ENCODE results near the gene EEIG1.
A peak's percentile ranks its signal among the peaks of the same experiment; 100 is the strongest.

The EEIG1 gene

DNA sequence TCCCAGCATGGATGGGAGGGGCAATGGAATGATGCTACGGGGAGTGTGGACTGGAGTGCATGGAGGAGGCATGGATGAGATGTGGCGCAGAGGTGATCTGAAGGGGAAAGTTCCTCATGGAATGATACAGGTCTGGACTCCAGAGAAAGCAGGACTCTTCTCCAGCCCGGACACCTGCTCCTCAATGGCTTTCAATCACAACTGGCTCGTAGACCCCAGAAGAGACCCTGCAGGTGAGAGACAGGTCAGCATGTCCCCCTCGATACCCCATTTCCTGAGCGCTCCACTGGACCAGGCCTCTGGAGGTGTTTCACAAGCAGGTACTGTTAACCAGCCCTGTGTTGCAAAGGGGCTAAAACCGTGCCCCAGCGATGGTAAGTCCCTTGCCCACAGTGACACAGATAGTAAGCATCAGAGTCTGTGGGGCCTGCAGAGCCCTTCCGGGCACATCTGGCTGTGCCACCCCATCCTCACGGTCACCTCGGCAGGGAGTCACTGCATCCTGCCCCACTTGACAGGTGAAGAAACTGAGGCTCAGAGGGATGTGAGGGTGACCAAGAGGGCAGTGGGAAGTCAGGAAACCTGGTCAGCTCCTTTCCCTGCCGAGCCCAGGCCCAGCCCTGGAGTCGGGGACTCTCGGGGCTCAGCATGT, 37.7 kb downstream of the EEIG1 start:
- TF ChIP-seq, protein P1, sequence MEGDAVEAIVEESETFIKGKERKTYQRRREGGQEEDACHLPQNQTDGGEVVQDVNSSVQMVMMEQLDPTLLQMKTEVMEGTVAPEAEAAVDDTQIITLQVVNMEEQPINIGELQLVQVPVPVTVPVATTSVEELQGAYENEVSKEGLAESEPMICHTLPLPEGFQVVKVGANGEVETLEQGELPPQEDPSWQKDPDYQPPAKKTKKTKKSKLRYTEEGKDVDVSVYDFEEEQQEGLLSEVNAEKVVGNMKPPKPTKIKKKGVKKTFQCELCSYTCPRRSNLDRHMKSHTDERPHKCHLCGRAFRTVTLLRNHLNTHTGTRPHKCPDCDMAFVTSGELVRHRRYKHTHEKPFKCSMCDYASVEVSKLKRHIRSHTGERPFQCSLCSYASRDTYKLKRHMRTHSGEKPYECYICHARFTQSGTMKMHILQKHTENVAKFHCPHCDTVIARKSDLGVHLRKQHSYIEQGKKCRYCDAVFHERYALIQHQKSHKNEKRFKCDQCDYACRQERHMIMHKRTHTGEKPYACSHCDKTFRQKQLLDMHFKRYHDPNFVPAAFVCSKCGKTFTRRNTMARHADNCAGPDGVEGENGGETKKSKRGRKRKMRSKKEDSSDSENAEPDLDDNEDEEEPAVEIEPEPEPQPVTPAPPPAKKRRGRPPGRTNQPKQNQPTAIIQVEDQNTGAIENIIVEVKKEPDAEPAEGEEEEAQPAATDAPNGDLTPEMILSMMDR (IDR thresholded peaks at IDR 0.05; ENCODE audit: insufficient read depth, low read length, missing control alignments), result no peak
- DNase-seq (ENCODE audit: low read depth, low spot score), result no peak
- H3K4me3 ChIP-seq (ENCODE audit: low read depth, low read length), result no peak overlapping the region
- ChIA-PET CTCF (interaction anchor here (0.7 to 14.3 kb wide), 45 partner anchors 9 to 185 kb away, joined by 3 to 226 read pairs (median 7); partner anchors contain the start of genes EEIG1, NAIF1, PIP5KL1 and ST6GALNAC6), POLR2A (interaction anchor here (0.7 kb wide), 1 partner anchor 9 kb away, joined by 3 read pairs; no protein-coding TSS in a partner anchor)

DNA sequence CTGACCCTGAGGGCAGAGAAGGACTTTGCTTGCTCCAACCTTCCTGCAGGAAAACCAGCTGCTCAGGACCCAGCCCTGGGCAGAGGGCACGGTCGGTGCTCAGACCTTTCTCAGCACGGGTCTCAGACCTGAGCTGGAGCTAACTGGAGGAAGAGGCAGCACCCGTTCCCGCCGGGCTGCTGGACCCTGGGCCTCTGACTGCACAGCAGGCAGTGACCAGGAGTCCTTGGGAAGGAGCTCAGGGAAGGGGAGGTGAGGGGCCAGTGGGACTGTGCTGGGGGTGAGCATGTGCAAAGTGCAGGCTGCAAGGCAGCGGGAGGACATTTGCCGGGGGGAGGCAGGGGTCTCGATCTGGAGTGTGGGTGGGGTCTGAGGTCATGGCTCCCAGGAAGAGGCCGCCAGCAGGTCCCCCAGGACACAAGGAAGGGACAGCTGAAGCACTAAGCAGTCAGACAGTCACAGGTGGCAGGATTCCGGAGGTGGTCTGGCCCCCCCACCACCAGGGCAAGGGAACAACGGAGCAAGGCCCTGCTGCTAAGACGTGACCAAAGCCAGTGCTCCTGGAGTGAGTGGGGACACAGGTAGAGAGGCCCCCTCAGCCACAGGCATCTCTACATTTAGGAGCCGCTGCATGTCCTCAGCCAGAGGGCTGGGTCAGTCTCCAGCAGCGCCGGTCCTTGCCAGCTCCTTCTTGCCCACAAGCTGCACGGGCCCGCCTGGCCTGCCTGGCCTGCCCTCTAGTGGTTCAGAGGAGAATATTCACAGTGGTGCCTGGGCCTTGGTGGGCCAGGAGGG, 38.4 kb downstream of the EEIG1 start:
- H3K4me3 ChIP-seq (ENCODE audit: low read depth, low read length), result no peak overlapping the region
- no peak for DNase-seq (ENCODE audit: low read depth, low spot score)
- ChIA-PET POLR2A (interaction anchor here (0.7 kb wide), 1 partner anchor 10 kb away, joined by 3 read pairs; no protein-coding TSS in a partner anchor), CTCF (interaction anchor here (0.6 to 14.3 kb wide), 38 partner anchors 9 to 186 kb away, joined by 3 to 226 read pairs (median 7); partner anchors contain the start of genes EEIG1, NAIF1 and PIP5KL1)
- TF ChIP-seq, protein P1 (IDR thresholded peaks at IDR 0.05; ENCODE audit: insufficient read depth, low read length, missing control alignments), result peak; percentile 92

DNA sequence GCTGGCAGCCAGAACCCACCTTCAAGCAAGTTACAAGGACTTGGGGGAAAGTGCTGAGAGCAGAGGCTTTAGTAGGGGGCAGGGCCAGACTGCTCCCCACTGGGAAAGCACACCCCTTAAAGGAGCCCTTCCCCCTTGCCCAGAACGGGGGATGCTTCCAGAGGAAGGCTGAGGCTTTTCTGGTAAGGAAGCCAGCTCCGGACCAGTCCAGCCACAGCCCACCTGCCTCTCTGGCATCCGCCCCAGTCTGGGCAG, 38.9 kb downstream of the EEIG1 start:
- TF ChIP-seq, protein P1 (IDR thresholded peaks at IDR 0.05; ENCODE audit: insufficient read depth, low read length, missing control alignments), result no peak
- DNase-seq (ENCODE audit: low read depth, low spot score), result no peak
- ChIA-PET CTCF (interaction anchor here (0.8 to 14.3 kb wide), 30 partner anchors 8 to 187 kb away, joined by 3 to 226 read pairs (median 14); partner anchors contain the start of gene EEIG1), POLR2A (no interaction called here)
- no peak overlapping the region for H3K4me3 ChIP-seq (ENCODE audit: low read depth, low read length)

DNA sequence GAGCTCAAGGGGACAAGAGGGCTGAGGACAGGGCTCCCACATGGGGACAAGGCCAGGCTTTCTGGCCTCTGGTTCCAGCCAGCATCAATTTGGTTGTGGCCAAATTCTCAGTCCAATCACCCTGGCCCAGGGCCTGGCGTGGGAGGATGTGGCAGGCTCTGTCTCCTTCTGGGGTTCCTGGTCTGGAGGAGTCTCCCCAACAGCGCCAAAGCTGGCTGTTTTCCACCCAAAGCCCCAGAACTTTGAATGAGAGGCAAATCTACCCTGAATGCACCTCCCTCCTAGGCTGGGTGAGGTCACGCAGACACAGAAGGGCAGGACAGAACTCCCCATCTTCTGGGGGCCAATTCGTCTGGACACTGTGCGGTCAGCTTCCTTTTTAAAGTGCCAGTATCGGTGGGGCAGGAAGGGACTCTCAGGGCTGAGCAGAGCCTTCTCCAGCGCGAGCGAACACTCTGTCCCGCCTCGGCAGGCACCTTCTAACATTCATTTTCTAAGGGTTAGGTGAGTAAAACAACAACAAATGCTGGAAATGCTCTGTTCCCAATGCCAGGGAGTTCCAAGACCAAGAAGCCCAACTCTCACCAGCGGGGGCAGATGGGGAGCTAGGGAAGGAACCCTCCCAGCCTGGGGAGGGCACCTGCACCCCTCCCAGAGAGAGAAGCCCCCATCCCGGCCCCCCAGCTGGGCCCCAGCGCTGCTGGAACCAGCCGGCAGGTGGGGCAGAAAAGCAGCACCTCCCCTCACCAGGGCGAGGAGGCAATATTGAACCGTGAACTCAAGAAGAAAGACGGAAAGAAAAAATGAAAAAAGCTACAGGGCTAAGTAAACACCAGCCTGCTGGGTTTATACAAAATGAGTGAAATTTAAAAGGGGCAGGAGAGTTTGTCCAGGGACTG, 39.5 kb downstream of the EEIG1 start:
- no peak overlapping the region for H3K4me3 ChIP-seq (ENCODE audit: low read depth, low read length)
- ChIA-PET CTCF (interaction anchor here (0.6 to 14.3 kb wide), 27 partner anchors 8 to 301 kb away, joined by 3 to 226 read pairs (median 15); partner anchors contain the start of gene EEIG1), POLR2A (no interaction called here)
- DNase-seq (ENCODE audit: low read depth, low spot score), result no peak
- TF ChIP-seq, protein P1 (IDR thresholded peaks at IDR 0.05; ENCODE audit: insufficient read depth, low read length, missing control alignments), result no peak

GRCh38 chr9:127940593-127940992, 40.2 kb downstream of the EEIG1 start:
- TF ChIP-seq, protein P1 (IDR thresholded peaks at IDR 0.05; ENCODE audit: insufficient read depth, low read length, missing control alignments), result no peak
- ChIA-PET POLR2A (no interaction called here), CTCF (interaction anchor here (1.5 to 14.3 kb wide), 8 partner anchors 16 to 184 kb away, joined by 4 to 226 read pairs (median 87); partner anchors contain the start of gene EEIG1)

More at GRCh38 chr9:127940593-127940992, 40.2 kb downstream of the EEIG1 start:
- no peak for DNase-seq (ENCODE audit: low read depth, low spot score)
- H3K4me3 ChIP-seq (ENCODE audit: low read depth, low read length), result no peak overlapping the region
